Measurements from ENCODE around the gene PLCL2.

DNA sequence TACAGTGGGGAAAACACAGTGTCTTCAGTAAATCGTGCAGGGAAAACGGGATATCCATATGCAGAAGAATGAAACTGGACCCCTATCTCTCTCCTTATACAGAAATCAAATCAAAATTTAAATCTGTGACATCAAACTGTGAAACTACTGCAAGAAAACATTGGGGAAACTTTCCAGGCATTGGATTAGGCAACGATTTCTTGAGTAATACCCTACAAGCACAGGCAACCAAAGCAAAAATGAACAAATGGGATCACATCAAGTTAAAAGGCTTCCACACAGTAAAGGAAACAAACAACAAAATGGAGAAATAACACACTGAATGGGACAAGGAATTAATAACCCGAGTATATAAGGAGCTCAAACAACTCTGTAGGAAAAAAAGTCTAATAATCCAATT is 165.3 kb downstream of the PLCL2 start:
- TF ChIP-seq, protein P1, sequence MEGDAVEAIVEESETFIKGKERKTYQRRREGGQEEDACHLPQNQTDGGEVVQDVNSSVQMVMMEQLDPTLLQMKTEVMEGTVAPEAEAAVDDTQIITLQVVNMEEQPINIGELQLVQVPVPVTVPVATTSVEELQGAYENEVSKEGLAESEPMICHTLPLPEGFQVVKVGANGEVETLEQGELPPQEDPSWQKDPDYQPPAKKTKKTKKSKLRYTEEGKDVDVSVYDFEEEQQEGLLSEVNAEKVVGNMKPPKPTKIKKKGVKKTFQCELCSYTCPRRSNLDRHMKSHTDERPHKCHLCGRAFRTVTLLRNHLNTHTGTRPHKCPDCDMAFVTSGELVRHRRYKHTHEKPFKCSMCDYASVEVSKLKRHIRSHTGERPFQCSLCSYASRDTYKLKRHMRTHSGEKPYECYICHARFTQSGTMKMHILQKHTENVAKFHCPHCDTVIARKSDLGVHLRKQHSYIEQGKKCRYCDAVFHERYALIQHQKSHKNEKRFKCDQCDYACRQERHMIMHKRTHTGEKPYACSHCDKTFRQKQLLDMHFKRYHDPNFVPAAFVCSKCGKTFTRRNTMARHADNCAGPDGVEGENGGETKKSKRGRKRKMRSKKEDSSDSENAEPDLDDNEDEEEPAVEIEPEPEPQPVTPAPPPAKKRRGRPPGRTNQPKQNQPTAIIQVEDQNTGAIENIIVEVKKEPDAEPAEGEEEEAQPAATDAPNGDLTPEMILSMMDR (IDR thresholded peaks at IDR 0.05; ENCODE audit: low read depth, low read length) = no peak
- TF ChIP-seq EZH2phosphoT487 (IDR thresholded peaks at IDR 0.05; ENCODE audit: low read depth) = no peak
